GM23338 (cell line): ENCODE data around the gene GLRA2. TPM values are rescaled to one million over a fixed set of nuclear protein-coding genes. Genes with fewer than 3 reads are reported as not detected.

Source experiments
- ATAC-seq: fragments of 200-7000 bp; cut with Tn5 transposase; 3 replicates; pipeline ENCODE4 v1.9.1; 2020
- DNase-seq: peaks from one replicate; pipeline ENCODE4 v3.0.0-alpha.2; 2015; ENCODE audit warnings: low spot score
- H2AFZ ChIP-seq: fragments of 200-600 bp; sonication (generic); 2 replicates; pipeline ENCODE4 v1.8.0; 2016; ENCODE audit warnings: antibody characterized with exemption, mild to moderate bottlenecking, moderate library complexity
- H3F3A ChIP-seq: fragments of 200-600 bp; sonication (generic); replicated peaks from 2 replicates; pipeline ENCODE4 v1.8.0; 2017; ENCODE audit warnings: antibody characterized with exemption, mixed run types, low read depth
- H3K27ac ChIP-seq: fragments of 200-600 bp; sonication (generic); 2 replicates; pipeline ENCODE4 v1.6.1; 2016; ENCODE audit warnings: low read depth
- H3K27me3 ChIP-seq: fragments of 200-600 bp; sonication (generic); 2 replicates; pipeline ENCODE4 v1.8.0; 2016; ENCODE audit warnings: mild to moderate bottlenecking, mixed run types, moderate library complexity; ENCODE audit not compliant: insufficient read depth
- H3K36me3 ChIP-seq: fragments of 200-600 bp; sonication (generic); 2 replicates; pipeline ENCODE4 v1.8.0; 2016; ENCODE audit warnings: mild to moderate bottlenecking; ENCODE audit not compliant: insufficient read depth
- H3K4me1 ChIP-seq: fragments of 200-600 bp; sonication (generic); 2 replicates; pipeline ENCODE4 v1.8.0; 2016; ENCODE audit warnings: mild to moderate bottlenecking, moderate library complexity; ENCODE audit not compliant: insufficient read depth
- H3K4me2 ChIP-seq: fragments of 200-600 bp; sonication (generic); 2 replicates; pipeline ENCODE4 v1.7.1; 2017; ENCODE audit warnings: mixed run types
- H3K4me3 ChIP-seq: fragments of 200-600 bp; sonication (generic); 2 replicates; pipeline ENCODE4 v1.6.1; 2016; ENCODE audit warnings: mixed run types
- H3K79me2 ChIP-seq: fragments of 200-600 bp; sonication (generic); replicated peaks from 2 replicates; pipeline ENCODE4 v1.8.0; 2017; ENCODE audit warnings: mild to moderate bottlenecking; ENCODE audit not compliant: insufficient read depth
- H3K9me2 ChIP-seq: fragments of 200-600 bp; sonication (generic); 2 replicates; pipeline ENCODE4 v1.8.0; 2017; ENCODE audit not compliant: insufficient read depth
- H4K20me1 ChIP-seq: fragments of 200-600 bp; sonication (generic); replicated peaks from 2 replicates; pipeline ENCODE4 v1.8.0; 2017; ENCODE audit warnings: mild to moderate bottlenecking; ENCODE audit not compliant: insufficient read depth
- H3K27ac Mint-ChIP-seq: 2 replicates; pipeline ENCODE4 v1.8.0; 2020; ENCODE audit warnings: inconsistent platforms, mild to moderate bottlenecking, moderate library complexity, mixed read lengths
- H3K27me3 Mint-ChIP-seq: 3 replicates; pipeline ENCODE4 v1.8.0; 2022; ENCODE audit warnings: low read depth, mild to moderate bottlenecking, moderate library complexity, mixed read lengths, inconsistent platforms; ENCODE audit not compliant: insufficient read depth, poor library complexity
- H3K36me3 Mint-ChIP-seq: 3 replicates; pipeline ENCODE4 v1.8.0; 2021; ENCODE audit warnings: low read depth, mild to moderate bottlenecking, inconsistent platforms, moderate library complexity, mixed read lengths
- H3K4me1 Mint-ChIP-seq: 3 replicates; pipeline ENCODE4 v1.8.0; 2020; ENCODE audit warnings: mild to moderate bottlenecking, inconsistent platforms, mixed read lengths
- H3K4me3 Mint-ChIP-seq: 3 replicates; pipeline ENCODE4 v1.8.0; 2021; ENCODE audit warnings: moderate library complexity, mild to moderate bottlenecking, inconsistent platforms, mixed read lengths
- H3K9me3 Mint-ChIP-seq: 3 replicates; pipeline ENCODE4 v1.8.0; 2020; ENCODE audit warnings: moderate library complexity, mild to moderate bottlenecking, inconsistent platforms, mixed read lengths
- CREB1 ChIP-seq: fragments of 250-450 bp; sonication (Bioruptor Pico); IDR thresholded peaks from 2 replicates; pipeline ENCODE4 v1.5.0; 2020; ENCODE audit warnings: low read depth, mild to moderate bottlenecking, moderate library complexity
- EZH2 ChIP-seq: fragments of 200-600 bp; sonication (generic); IDR thresholded peaks from one replicate; pipeline ENCODE4 v1.8.0; 2017; ENCODE audit warnings: antibody characterized with exemption, mild to moderate bottlenecking, low read depth; ENCODE audit not compliant: unreplicated experiment
- EZH2phosphoT487 ChIP-seq: fragments of 200-600 bp; sonication (generic); IDR thresholded peaks from one replicate; pipeline ENCODE4 v1.8.1; 2018; ENCODE audit warnings: antibody characterized with exemption; ENCODE audit not compliant: unreplicated experiment
- NANOG ChIP-seq: IDR thresholded peaks from 2 replicates; pipeline ENCODE4 v1.6.1; 2016; ENCODE audit warnings: antibody characterized with exemption, borderline replicate concordance
- POLR2AphosphoS5 ChIP-seq: IDR thresholded peaks from 2 replicates; pipeline ENCODE4 v1.6.1; 2016; ENCODE audit warnings: antibody characterized with exemption, low read depth
- STAT1 ChIP-seq: IDR thresholded peaks from one replicate; pipeline ENCODE4 v1.6.1; 2016; ENCODE audit warnings: antibody characterized with exemption; ENCODE audit not compliant: unreplicated experiment
- ZNF114 ChIP-seq: fragments of 250-450 bp; sonication (Bioruptor Pico); IDR thresholded peaks from 2 replicates; pipeline ENCODE4 v1.5.0; 2020; ENCODE audit warnings: mild to moderate bottlenecking, moderate library complexity
- polyA plus RNA-seq: library from polyadenylated mRNA; unstranded; fragments of >200 nt; fragmentation: Nextera tagmentation; extraction: Ambion mirVana; gene quantifications from 2 replicates; pipeline ENCODE4 v1.2.1, GENCODE V29; 2016
- total RNA-seq: library from RNA; depleted of rRNA; stranded (reverse); fragments of >200 nt; shearing (Covaris generic); gene quantifications from 2 replicates; pipeline ENCODE4 v1.2.3, GENCODE V29; 2014
- TF ChIP-seq, protein P1 (sequence below): IDR thresholded peaks from one replicate; pipeline ENCODE4 v1.6.1; 2018; ENCODE audit warnings: antibody characterized with exemption; ENCODE audit not compliant: unreplicated experiment
- TF ChIP-seq, protein P2 (sequence below): fragments of 250-450 bp; sonication (Bioruptor Pico); IDR thresholded peaks from 2 replicates; pipeline ENCODE4 v1.5.0; 2020; ENCODE audit warnings: mild to moderate bottlenecking, moderate library complexity
- TF ChIP-seq, protein P3 (sequence below): IDR thresholded peaks from 2 replicates; pipeline ENCODE4 v1.6.1; 2016; ENCODE audit warnings: antibody characterized with exemption

GLRA2 gene
- total and polyA plus RNA-seq, 2 experiments from 2014 or later, result not detected

- TF ChIP-seq EZH2phosphoT487 (no peak), ZNF114 (no peak), POLR2AphosphoS5 (no peak)
- TF ChIP-seq, protein P1, sequence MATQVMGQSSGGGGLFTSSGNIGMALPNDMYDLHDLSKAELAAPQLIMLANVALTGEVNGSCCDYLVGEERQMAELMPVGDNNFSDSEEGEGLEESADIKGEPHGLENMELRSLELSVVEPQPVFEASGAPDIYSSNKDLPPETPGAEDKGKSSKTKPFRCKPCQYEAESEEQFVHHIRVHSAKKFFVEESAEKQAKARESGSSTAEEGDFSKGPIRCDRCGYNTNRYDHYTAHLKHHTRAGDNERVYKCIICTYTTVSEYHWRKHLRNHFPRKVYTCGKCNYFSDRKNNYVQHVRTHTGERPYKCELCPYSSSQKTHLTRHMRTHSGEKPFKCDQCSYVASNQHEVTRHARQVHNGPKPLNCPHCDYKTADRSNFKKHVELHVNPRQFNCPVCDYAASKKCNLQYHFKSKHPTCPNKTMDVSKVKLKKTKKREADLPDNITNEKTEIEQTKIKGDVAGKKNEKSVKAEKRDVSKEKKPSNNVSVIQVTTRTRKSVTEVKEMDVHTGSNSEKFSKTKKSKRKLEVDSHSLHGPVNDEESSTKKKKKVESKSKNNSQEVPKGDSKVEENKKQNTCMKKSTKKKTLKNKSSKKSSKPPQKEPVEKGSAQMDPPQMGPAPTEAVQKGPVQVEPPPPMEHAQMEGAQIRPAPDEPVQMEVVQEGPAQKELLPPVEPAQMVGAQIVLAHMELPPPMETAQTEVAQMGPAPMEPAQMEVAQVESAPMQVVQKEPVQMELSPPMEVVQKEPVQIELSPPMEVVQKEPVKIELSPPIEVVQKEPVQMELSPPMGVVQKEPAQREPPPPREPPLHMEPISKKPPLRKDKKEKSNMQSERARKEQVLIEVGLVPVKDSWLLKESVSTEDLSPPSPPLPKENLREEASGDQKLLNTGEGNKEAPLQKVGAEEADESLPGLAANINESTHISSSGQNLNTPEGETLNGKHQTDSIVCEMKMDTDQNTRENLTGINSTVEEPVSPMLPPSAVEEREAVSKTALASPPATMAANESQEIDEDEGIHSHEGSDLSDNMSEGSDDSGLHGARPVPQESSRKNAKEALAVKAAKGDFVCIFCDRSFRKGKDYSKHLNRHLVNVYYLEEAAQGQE, result no peak
Measured at GRCh38 chrX:14753441-14753840, 224.1 kb downstream of the GLRA2 start (continued).

- no peak overlapping the region for H3K27ac Mint-ChIP-seq
- H3K36me3 Mint-ChIP-seq, result no peaks in the 10 kb centered on the region; the same call in 2 of the 3 replicates
- Histone ChIP-seq H3K27me3 (no peaks in the 10 kb centered on the region), H3K9me2 (no peaks in the 10 kb centered on the region), H2AFZ (no peak overlapping the region), H3K4me1 (no peaks in the 10 kb centered on the region), H4K20me1 (no peaks in the 10 kb centered on the region), H3K4me3 (no peak overlapping the region), H3K36me3 (no peaks in the 10 kb centered on the region), H3F3A (no peaks in the 10 kb centered on the region), H3K4me2 (no peak overlapping the region), H3K27ac (no peak overlapping the region), H3K79me2 (no peaks in the 10 kb centered on the region)
- H3K9me3 Mint-ChIP-seq, result no peaks in the 10 kb centered on the region; the same call in none of the 3 replicates
- ATAC-seq (no peak), DNase-seq (no peak)
- peaks cover 9% of the 10 kb centered on the region; the same call in 2 of the 3 replicates for H3K4me1 Mint-ChIP-seq
- no peak overlapping the region for H3K4me3 Mint-ChIP-seq
- no peaks in the 10 kb centered on the region for H3K27me3 Mint-ChIP-seq
- TF ChIP-seq NANOG (no peak), EZH2 (no peak), POLR2AphosphoS5 (no peak), ZNF114 (no peak), STAT1 (no peak), EZH2phosphoT487 (no peak), CREB1 (CRISPR knock-in tag) (no peak)
- TF ChIP-seq, protein P2, sequence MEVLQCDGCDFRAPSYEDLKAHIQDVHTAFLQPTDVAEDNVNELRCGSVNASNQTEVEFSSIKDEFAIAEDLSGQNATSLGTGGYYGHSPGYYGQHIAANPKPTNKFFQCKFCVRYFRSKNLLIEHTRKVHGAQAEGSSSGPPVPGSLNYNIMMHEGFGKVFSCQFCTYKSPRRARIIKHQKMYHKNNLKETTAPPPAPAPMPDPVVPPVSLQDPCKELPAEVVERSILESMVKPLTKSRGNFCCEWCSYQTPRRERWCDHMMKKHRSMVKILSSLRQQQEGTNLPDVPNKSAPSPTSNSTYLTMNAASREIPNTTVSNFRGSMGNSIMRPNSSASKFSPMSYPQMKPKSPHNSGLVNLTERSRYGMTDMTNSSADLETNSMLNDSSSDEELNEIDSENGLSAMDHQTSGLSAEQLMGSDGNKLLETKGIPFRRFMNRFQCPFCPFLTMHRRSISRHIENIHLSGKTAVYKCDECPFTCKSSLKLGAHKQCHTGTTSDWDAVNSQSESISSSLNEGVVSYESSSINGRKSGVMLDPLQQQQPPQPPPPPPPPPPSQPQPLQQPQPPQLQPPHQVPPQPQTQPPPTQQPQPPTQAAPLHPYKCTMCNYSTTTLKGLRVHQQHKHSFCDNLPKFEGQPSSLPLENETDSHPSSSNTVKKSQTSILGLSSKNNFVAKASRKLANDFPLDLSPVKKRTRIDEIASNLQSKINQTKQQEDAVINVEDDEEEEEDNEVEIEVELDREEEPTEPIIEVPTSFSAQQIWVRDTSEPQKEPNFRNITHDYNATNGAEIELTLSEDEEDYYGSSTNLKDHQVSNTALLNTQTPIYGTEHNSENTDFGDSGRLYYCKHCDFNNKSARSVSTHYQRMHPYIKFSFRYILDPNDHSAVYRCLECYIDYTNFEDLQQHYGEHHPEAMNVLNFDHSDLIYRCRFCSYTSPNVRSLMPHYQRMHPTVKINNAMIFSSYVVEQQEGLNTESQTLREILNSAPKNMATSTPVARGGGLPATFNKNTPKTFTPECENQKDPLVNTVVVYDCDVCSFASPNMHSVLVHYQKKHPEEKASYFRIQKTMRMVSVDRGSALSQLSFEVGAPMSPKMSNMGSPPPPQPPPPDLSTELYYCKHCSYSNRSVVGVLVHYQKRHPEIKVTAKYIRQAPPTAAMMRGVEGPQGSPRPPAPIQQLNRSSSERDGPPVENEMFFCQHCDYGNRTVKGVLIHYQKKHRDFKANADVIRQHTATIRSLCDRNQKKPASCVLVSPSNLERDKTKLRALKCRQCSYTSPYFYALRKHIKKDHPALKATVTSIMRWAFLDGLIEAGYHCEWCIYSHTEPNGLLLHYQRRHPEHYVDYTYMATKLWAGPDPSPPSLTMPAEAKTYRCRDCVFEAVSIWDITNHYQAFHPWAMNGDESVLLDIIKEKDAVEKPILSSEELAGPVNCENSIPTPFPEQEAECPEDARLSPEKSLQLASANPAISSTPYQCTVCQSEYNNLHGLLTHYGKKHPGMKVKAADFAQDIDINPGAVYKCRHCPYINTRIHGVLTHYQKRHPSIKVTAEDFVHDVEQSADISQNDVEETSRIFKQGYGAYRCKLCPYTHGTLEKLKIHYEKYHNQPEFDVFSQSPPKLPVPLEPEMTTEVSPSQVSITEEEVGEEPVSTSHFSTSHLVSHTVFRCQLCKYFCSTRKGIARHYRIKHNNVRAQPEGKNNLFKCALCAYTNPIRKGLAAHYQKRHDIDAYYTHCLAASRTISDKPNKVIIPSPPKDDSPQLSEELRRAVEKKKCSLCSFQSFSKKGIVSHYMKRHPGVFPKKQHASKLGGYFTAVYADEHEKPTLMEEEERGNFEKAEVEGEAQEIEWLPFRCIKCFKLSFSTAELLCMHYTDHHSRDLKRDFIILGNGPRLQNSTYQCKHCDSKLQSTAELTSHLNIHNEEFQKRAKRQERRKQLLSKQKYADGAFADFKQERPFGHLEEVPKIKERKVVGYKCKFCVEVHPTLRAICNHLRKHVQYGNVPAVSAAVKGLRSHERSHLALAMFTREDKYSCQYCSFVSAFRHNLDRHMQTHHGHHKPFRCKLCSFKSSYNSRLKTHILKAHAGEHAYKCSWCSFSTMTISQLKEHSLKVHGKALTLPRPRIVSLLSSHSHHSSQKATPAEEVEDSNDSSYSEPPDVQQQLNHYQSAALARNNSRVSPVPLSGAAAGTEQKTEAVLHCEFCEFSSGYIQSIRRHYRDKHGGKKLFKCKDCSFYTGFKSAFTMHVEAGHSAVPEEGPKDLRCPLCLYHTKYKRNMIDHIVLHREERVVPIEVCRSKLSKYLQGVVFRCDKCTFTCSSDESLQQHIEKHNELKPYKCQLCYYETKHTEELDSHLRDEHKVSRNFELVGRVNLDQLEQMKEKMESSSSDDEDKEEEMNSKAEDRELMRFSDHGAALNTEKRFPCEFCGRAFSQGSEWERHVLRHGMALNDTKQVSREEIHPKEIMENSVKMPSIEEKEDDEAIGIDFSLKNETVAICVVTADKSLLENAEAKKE (CRISPR knock-in tag), result no peak
- TF ChIP-seq, protein P3, sequence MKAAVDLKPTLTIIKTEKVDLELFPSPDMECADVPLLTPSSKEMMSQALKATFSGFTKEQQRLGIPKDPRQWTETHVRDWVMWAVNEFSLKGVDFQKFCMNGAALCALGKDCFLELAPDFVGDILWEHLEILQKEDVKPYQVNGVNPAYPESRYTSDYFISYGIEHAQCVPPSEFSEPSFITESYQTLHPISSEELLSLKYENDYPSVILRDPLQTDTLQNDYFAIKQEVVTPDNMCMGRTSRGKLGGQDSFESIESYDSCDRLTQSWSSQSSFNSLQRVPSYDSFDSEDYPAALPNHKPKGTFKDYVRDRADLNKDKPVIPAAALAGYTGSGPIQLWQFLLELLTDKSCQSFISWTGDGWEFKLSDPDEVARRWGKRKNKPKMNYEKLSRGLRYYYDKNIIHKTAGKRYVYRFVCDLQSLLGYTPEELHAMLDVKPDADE, result no peak
- TF ChIP-seq, protein P1, result no peak
Measured at GRCh38 chrX:14758029-14758491, 228.7 kb downstream of the GLRA2 start.
